Stimulated activated naive CD8-positive, alpha-beta T cell treated with anti-CD3 and anti-CD28 coated beads, Interleukin-15, Interleukin-2, amounts not matched to agents 100 U/mL and 50 U/mL, for 24 hours (primary cell): ENCODE results near the gene KIAA1549.
"Not testable (repeated sequence)": the region's sequence is repeated elsewhere in the genome, so short reads cannot be mapped to it uniquely, and the experiment has no call there.

Source experiments
- ATAC-seq: fragments of 150-1000 bp; cut with Tn5 transposase; one replicate; pipeline ENCODE4 v1.10.0; 2021
- DNase-seq: peaks from one replicate; pipeline ENCODE4 v3.0.0; 2021

The KIAA1549 gene

GRCh38 chr7:138802706-138803105, 178.5 kb downstream of the KIAA1549 start:
- no peak for DNase-seq
- no peak for ATAC-seq

- DNase-seq = no peak
- no peak for ATAC-seq
These were observed 179.9 kb downstream of the KIAA1549 start for GRCh38 chr7:138801256-138801655.

GRCh38 chr7:138799336-138800000, 181.7 kb downstream of the KIAA1549 start:
- no peak for ATAC-seq
- DNase-seq = no peak

GRCh38 chr7:138798836-138799235, 182.4 kb downstream of the KIAA1549 start:
- ATAC-seq = no peak
- DNase-seq = no peak

GRCh38 chr7:138797715-138798320, 183.4 kb downstream of the KIAA1549 start, which contains the start of the genes ATP6V0A4 and TMEM213:
Gene ATP6V0A4 (minus strand): TSS chr7:138798196. CDS start chr7:138771247, 26,949 bp downstream.
Gene TMEM213 (plus strand): TSS chr7:138797994. CDS start chr7:138798105, 111 bp downstream.
- ATAC-seq = no peak

GRCh38 chr7:138797046-138797445, 184.1 kb downstream of the KIAA1549 start:
- DNase-seq, ATAC-seq: not testable (repeated sequence)

More at GRCh38 chr7:138797715-138798320, 183.4 kb downstream of the KIAA1549 start, which contains the start of the genes ATP6V0A4 and TMEM213:
- no peak for DNase-seq

- DNase-seq (no peak), ATAC-seq (no peak)
These were observed 185.1 kb downstream of the KIAA1549 start for GRCh38 chr7:138796038-138796615.

GRCh38 chr7:138785587-138786437, 195.4 kb downstream of the KIAA1549 start:
- ATAC-seq = no peak
- no peak for DNase-seq

GRCh38 chr7:138784692-138785091, 196.5 kb downstream of the KIAA1549 start:
- ATAC-seq (no peak), DNase-seq (no peak)
